Measurements from ENCODE around the gene TENM4.

The TENM4 gene

DNA sequence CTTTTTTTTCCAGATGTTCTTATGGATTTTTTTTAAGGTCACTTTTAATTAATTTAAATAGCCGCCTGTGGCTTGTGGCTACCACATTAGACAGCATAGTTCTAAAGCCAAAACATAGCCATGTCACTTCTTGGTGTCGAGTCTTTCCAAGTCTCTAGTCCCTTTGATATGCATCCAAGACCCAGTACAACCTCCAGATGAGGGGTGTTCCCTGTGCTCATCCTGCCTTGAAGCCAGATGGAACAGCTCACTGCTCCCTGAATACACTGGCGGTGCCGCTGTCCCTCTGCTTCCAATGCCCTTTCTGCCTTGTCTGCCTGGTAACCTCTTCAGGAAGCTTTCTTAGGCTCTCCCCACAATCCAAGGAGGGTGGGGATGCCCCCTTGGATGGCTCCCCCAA is 338.0 kb downstream of the TENM4 start:
- Histone ChIP-seq H3K4me1 (ENCODE audit: control insufficient read depth in 1 of 2, insufficient read depth in 2 of 2, low read length in 2 of 2) (peaks cover 0 to 6% of the 10 kb centered on the region in 2 donors), H3K9me3 (ENCODE audit: control insufficient read depth in 1 of 2, low read length in 2 of 2) (no peaks in the 10 kb centered on the region), H3K4me3 (ENCODE audit: low read depth in 1 of 2, low read length in 2 of 2) (no peak overlapping the region), H3K27ac (ENCODE audit: low read length) (no peak overlapping the region), H3K36me3 (ENCODE audit: control insufficient read depth in 1 of 2, insufficient read depth in 2 of 2, low read length in 2 of 2) (no peaks in the 10 kb centered on the region), H3K27me3 (ENCODE audit: low read depth, low read length) (no peaks in the 10 kb centered on the region)

GRCh38 chr11:79101656-79102055 is 339.2 kb downstream of the TENM4 start:
- Histone ChIP-seq H3K9me3 (ENCODE audit: control insufficient read depth in 1 of 2, low read length in 2 of 2) (no peaks in the 10 kb centered on the region), H3K4me3 (ENCODE audit: low read depth in 1 of 2, low read length in 2 of 2) (no peak overlapping the region), H3K4me1 (ENCODE audit: control insufficient read depth in 1 of 2, insufficient read depth in 2 of 2, low read length in 2 of 2) (peaks cover 0 to 6% of the 10 kb centered on the region in 2 donors), H3K27ac (ENCODE audit: low read length) (no peak overlapping the region), H3K36me3 (ENCODE audit: control insufficient read depth in 1 of 2, insufficient read depth in 2 of 2, low read length in 2 of 2) (no peaks in the 10 kb centered on the region), H3K27me3 (ENCODE audit: low read depth, low read length) (no peaks in the 10 kb centered on the region)

DNA sequence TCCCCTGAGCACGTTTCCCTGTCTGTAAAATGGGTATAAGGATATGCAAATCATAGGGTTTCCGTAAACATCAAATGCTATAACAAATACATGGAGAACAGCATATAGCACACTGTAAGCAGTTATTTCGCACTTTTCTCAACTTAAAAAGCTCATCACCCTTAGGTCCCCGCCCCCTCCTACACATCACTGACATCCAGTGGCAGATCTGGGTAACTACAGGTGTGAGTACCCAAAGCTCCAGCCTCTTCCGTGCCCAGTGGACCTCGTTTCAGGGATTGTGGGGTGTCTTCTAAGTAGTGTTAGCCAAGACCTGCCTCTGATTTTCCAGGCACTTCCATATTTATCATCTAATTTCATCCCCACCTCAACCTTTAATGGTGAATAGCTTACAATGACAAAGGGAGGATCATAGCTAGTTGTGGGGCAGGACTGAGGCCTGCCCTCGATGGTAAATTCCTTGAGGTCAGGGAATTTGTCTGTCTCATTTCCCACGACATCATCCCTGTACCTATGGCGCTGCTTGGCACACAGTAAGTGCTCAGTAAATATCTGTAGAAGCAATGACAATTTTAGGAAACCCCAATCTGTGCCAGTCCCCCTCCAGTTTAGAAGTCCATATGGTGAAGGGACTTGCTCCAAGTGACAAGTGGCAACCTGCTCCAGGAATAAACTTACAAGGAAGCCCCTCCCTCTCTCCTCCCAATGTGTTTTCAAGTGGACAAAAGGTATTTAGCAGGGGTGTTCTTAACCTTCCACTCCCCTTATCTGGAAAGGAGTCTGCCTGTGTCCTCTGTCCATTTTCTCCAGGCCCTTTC is 340.5 kb downstream of the TENM4 start:
- no peaks in the 10 kb centered on the region for H3K9me3 ChIP-seq (ENCODE audit: control insufficient read depth in 1 of 2, low read length in 2 of 2)
- no peaks in the 10 kb centered on the region for H3K36me3 ChIP-seq (ENCODE audit: control insufficient read depth in 1 of 2, insufficient read depth in 2 of 2, low read length in 2 of 2)
- peaks cover 0 to 6% of the 10 kb centered on the region in 2 donors for H3K4me1 ChIP-seq (ENCODE audit: control insufficient read depth in 1 of 2, insufficient read depth in 2 of 2, low read length in 2 of 2)

GRCh38 chr11:79098146-79098545 is 342.7 kb downstream of the TENM4 start:
- Histone ChIP-seq H3K27ac (ENCODE audit: low read length) (no peak overlapping the region), H3K9me3 (ENCODE audit: control insufficient read depth in 1 of 2, low read length in 2 of 2) (peaks cover 0 to 5% of the 10 kb centered on the region in 2 donors), H3K4me1 (ENCODE audit: control insufficient read depth in 1 of 2, insufficient read depth in 2 of 2, low read length in 2 of 2) (peaks cover 0 to 6% of the 10 kb centered on the region in 2 donors), H3K4me3 (ENCODE audit: low read depth in 1 of 2, low read length in 2 of 2) (no peak overlapping the region), H3K27me3 (ENCODE audit: low read depth, low read length) (no peaks in the 10 kb centered on the region), H3K36me3 (ENCODE audit: control insufficient read depth in 1 of 2, insufficient read depth in 2 of 2, low read length in 2 of 2) (no peaks in the 10 kb centered on the region)

More for the DNA sequence above, 340.5 kb downstream of the TENM4 start:
- Histone ChIP-seq H3K27me3 (ENCODE audit: low read depth, low read length) (no peaks in the 10 kb centered on the region), H3K4me3 (ENCODE audit: low read depth in 1 of 2, low read length in 2 of 2) (no peak overlapping the region), H3K27ac (ENCODE audit: low read length) (no peak overlapping the region)

GRCh38 chr11:79097246-79097875 is 343.5 kb downstream of the TENM4 start:
- no peak overlapping the region for H3K4me3 ChIP-seq (ENCODE audit: low read depth in 1 of 2, low read length in 2 of 2)
- peaks cover 0 to 7% of the 10 kb centered on the region in 2 donors for H3K4me1 ChIP-seq (ENCODE audit: control insufficient read depth in 1 of 2, insufficient read depth in 2 of 2, low read length in 2 of 2)
- H3K9me3 ChIP-seq (ENCODE audit: control insufficient read depth in 1 of 2, low read length in 2 of 2): peaks cover 0 to 7% of the 10 kb centered on the region in 2 donors
- no peak overlapping the region for H3K27ac ChIP-seq (ENCODE audit: low read length)
- no peaks in the 10 kb centered on the region for H3K36me3 ChIP-seq (ENCODE audit: control insufficient read depth in 1 of 2, insufficient read depth in 2 of 2, low read length in 2 of 2)
- no peaks in the 10 kb centered on the region for H3K27me3 ChIP-seq (ENCODE audit: low read depth, low read length)

GRCh38 chr11:79095424-79095823 is 345.4 kb downstream of the TENM4 start:
- no peak overlapping the region for H3K27ac ChIP-seq (ENCODE audit: low read length)
- no peaks in the 10 kb centered on the region for H3K27me3 ChIP-seq (ENCODE audit: low read depth, low read length)
- peaks cover 0 to 7% of the 10 kb centered on the region in 2 donors for H3K9me3 ChIP-seq (ENCODE audit: control insufficient read depth in 1 of 2, low read length in 2 of 2)
- H3K4me1 ChIP-seq (ENCODE audit: control insufficient read depth in 1 of 2, insufficient read depth in 2 of 2, low read length in 2 of 2): peaks cover 0 to 5% of the 10 kb centered on the region in 2 donors
- H3K4me3 ChIP-seq (ENCODE audit: low read depth in 1 of 2, low read length in 2 of 2): no peak overlapping the region
- no peaks in the 10 kb centered on the region for H3K36me3 ChIP-seq (ENCODE audit: control insufficient read depth in 1 of 2, insufficient read depth in 2 of 2, low read length in 2 of 2)

DNA sequence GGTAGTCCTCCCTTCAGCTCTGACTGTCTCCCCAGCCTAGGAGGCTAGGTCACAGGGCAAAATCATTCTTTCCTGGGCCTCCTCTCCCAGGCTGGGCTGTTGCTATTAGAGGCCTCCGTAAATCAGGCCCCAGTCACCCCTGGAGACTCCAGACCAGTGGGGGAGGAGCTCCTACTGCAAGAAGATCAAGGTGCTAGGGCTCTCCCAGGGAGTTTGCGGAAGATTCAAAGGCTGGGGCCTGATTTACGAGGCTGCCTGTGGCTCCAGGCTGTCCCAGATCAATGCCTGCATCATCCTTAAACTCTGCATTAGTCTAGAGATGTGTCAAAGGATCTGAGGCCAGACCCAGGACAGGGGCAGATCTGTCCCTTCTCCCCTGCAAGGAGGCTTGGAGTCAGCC is 346.2 kb downstream of the TENM4 start:
- no peak overlapping the region for H3K4me3 ChIP-seq (ENCODE audit: low read depth in 1 of 2, low read length in 2 of 2)
- no peaks in the 10 kb centered on the region for H3K27me3 ChIP-seq (ENCODE audit: low read depth, low read length)
- no peaks in the 10 kb centered on the region for H3K36me3 ChIP-seq (ENCODE audit: control insufficient read depth in 1 of 2, insufficient read depth in 2 of 2, low read length in 2 of 2)
- H3K27ac ChIP-seq (ENCODE audit: low read length): no peak overlapping the region
- peaks cover 0 to 7% of the 10 kb centered on the region in 2 donors for H3K9me3 ChIP-seq (ENCODE audit: control insufficient read depth in 1 of 2, low read length in 2 of 2)
- H3K4me1 ChIP-seq (ENCODE audit: control insufficient read depth in 1 of 2, insufficient read depth in 2 of 2, low read length in 2 of 2): peaks cover 0 to 10% of the 10 kb centered on the region in 2 donors

DNA sequence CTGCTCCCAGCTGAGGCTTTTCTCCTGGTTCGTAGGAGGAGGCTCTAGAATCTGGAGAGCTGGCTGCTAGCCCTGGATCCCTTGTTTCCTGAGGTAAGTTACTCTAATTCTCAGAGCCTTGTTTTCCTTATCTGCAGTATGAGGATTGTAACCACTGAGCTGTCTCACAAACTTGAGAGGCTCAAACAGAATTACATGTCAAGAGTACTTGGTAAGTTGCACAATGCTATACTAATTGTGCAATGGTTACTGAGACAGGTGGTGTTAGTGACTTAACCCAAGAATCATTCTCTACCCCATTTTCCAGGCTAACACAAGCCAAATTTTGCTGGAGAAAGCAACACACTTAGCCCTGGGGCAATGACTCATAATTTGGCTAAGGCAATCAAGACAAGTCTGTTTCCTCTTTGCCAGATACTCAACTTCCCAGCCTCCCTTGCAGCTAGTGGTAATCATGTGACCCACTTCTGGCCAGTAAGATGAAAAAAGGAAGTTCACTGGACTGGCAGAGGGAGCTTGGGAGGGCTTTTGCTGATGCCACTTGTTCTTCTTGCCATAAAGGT is 348.0 kb downstream of the TENM4 start:
- peaks cover 0 to 13% of the 10 kb centered on the region in 2 donors for H3K4me1 ChIP-seq (ENCODE audit: control insufficient read depth in 1 of 2, insufficient read depth in 2 of 2, low read length in 2 of 2)
- H3K36me3 ChIP-seq (ENCODE audit: control insufficient read depth in 1 of 2, insufficient read depth in 2 of 2, low read length in 2 of 2): no peaks in the 10 kb centered on the region
- H3K4me3 ChIP-seq (ENCODE audit: low read depth in 1 of 2, low read length in 2 of 2): no peak overlapping the region
- no peaks in the 10 kb centered on the region for H3K27me3 ChIP-seq (ENCODE audit: low read depth, low read length)
- no peak overlapping the region for H3K27ac ChIP-seq (ENCODE audit: low read length)
- peaks cover 0 to 7% of the 10 kb centered on the region in 2 donors for H3K9me3 ChIP-seq (ENCODE audit: control insufficient read depth in 1 of 2, low read length in 2 of 2)

DNA sequence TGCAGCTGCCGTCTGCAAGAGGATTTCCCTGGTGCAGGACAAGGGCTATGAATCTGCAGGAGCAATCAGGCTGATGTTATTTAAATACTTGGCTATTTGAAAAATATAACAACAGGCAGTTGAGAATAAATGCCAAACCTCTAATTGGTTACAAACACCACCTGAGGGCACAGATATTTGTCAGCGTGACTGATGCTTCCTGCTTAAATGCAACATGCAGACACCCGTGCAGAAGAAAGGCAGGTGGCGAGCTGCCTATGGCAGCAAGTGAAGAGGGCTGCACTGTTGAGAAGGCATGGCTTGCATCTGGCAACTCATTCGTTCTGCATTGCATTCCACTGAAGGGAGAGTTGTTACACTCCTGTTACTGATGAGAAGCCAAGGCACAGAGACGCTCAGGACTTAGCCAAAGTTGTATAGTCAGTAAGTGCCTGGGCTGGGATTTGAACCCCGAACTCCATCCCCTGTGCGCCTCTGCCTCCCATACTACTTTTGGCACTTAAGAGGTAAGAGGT is 350.6 kb downstream of the TENM4 start:
- Histone ChIP-seq H3K4me1 (ENCODE audit: control insufficient read depth in 1 of 2, insufficient read depth in 2 of 2, low read length in 2 of 2) (peaks cover 0 to 27% of the 10 kb centered on the region in 2 donors), H3K27me3 (ENCODE audit: low read depth, low read length) (no peaks in the 10 kb centered on the region), H3K27ac (ENCODE audit: low read length) (no peak overlapping the region)

DNA sequence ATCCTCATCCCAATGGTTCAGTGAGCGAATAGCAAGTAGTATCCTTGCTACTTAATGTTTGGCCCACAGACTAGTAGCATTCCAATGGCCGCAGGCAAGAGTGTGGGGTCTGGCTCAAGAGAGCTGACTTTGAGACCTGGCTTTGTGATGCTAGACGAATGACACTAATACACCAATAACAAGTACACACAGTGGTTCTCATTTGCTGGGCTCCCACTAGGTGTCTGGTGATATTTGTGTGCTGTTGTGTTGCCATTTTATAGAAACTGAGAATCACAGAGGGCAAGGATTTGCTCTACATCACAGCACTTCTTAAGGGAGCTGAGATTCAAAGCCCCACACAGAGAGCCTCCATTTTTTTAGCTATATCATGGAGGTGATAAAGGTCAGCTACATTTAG is 351.2 kb downstream of the TENM4 start:
- peaks cover 0 to 27% of the 10 kb centered on the region in 2 donors for H3K4me1 ChIP-seq (ENCODE audit: control insufficient read depth in 1 of 2, insufficient read depth in 2 of 2, low read length in 2 of 2)
- no peaks in the 10 kb centered on the region for H3K27me3 ChIP-seq (ENCODE audit: low read depth, low read length)
- no peaks in the 10 kb centered on the region for H3K36me3 ChIP-seq (ENCODE audit: control insufficient read depth in 1 of 2, insufficient read depth in 2 of 2, low read length in 2 of 2)
- no peak overlapping the region for H3K27ac ChIP-seq (ENCODE audit: low read length)
- H3K9me3 ChIP-seq (ENCODE audit: control insufficient read depth in 1 of 2, low read length in 2 of 2): peaks cover 0 to 7% of the 10 kb centered on the region in 2 donors
- H3K4me3 ChIP-seq (ENCODE audit: low read depth in 1 of 2, low read length in 2 of 2): no peak overlapping the region

More for the DNA sequence above, 350.6 kb downstream of the TENM4 start:
- Histone ChIP-seq H3K36me3 (ENCODE audit: control insufficient read depth in 1 of 2, insufficient read depth in 2 of 2, low read length in 2 of 2) (no peaks in the 10 kb centered on the region), H3K9me3 (ENCODE audit: control insufficient read depth in 1 of 2, low read length in 2 of 2) (peaks cover 0 to 7% of the 10 kb centered on the region in 2 donors), H3K4me3 (ENCODE audit: low read depth in 1 of 2, low read length in 2 of 2) (no peak overlapping the region)

- no peaks in the 10 kb centered on the region for H3K27me3 ChIP-seq (ENCODE audit: low read depth, low read length)
- H3K9me3 ChIP-seq (ENCODE audit: control insufficient read depth in 1 of 2, low read length in 2 of 2): peaks cover 0 to 7% of the 10 kb centered on the region in 2 donors
- no peak overlapping the region for H3K4me3 ChIP-seq (ENCODE audit: low read depth in 1 of 2, low read length in 2 of 2)
- H3K4me1 ChIP-seq (ENCODE audit: control insufficient read depth in 1 of 2, insufficient read depth in 2 of 2, low read length in 2 of 2): peaks cover 0 to 27% of the 10 kb centered on the region in 2 donors
- no peak overlapping the region for H3K27ac ChIP-seq (ENCODE audit: low read length)
- no peaks in the 10 kb centered on the region for H3K36me3 ChIP-seq (ENCODE audit: control insufficient read depth in 1 of 2, insufficient read depth in 2 of 2, low read length in 2 of 2)
These were observed 351.9 kb downstream of the TENM4 start for GRCh38 chr11:79088967-79089366.

Measured in muscle layer of duodenum (tissue), 2 donors.